Brain pericyte (primary cell): ENCODE measurements around the gene SPTLC3.

ENCODE experiments used
- DNase-seq: peaks from one replicate; pipeline ENCODE4 v3.0.0-alpha.2; 2012; ENCODE audit warnings: low read depth, low spot score

Gene SPTLC3

GRCh38 chr20:13098720-13099355 lies 90.1 kb downstream of the SPTLC3 start:
- DNase-seq: no peak

GRCh38 chr20:13099676-13100075 lies 90.9 kb downstream of the SPTLC3 start:
- no peak for DNase-seq

GRCh38 chr20:13101276-13101675 lies 92.5 kb downstream of the SPTLC3 start:
- DNase-seq: no peak

- no peak for DNase-seq
These were observed 92.9 kb downstream of the SPTLC3 start for GRCh38 chr20:13101706-13102105.

- DNase-seq: no peak
These were observed 93.5 kb downstream of the SPTLC3 start for GRCh38 chr20:13102237-13102636.

GRCh38 chr20:13102694-13103093 lies 93.9 kb downstream of the SPTLC3 start:
- no peak for DNase-seq

- no peak for DNase-seq
These were observed 96.3 kb downstream of the SPTLC3 start for GRCh38 chr20:13105039-13105438.

- DNase-seq: no peak
These were observed 97.2 kb downstream of the SPTLC3 start for GRCh38 chr20:13105864-13106457.

GRCh38 chr20:13109658-13110057 lies 100.9 kb downstream of the SPTLC3 start:
- no peak for DNase-seq

GRCh38 chr20:13110796-13111195 lies 102.0 kb downstream of the SPTLC3 start:
- DNase-seq: no peak

GRCh38 chr20:13111249-13111911 lies 102.6 kb downstream of the SPTLC3 start:
- no peak for DNase-seq

GRCh38 chr20:13113731-13114130 lies 105.0 kb downstream of the SPTLC3 start:
- DNase-seq: no peak

GRCh38 chr20:13117200-13117599 lies 108.4 kb downstream of the SPTLC3 start:
- DNase-seq: no peak

- no peak for DNase-seq
These were observed 109.9 kb downstream of the SPTLC3 start for GRCh38 chr20:13118676-13119075.

GRCh38 chr20:13119583-13119982 lies 110.8 kb downstream of the SPTLC3 start:
- peak; percentile 26 for DNase-seq

- no peak for DNase-seq
These were observed 111.7 kb downstream of the SPTLC3 start for GRCh38 chr20:13120471-13120870.

- no peak for DNase-seq
These were observed 113.2 kb downstream of the SPTLC3 start for GRCh38 chr20:13121840-13122515.

GRCh38 chr20:13125486-13125885 lies 116.7 kb downstream of the SPTLC3 start:
- DNase-seq: no peak

GRCh38 chr20:13128173-13128572 lies 119.4 kb downstream of the SPTLC3 start:
- no peak for DNase-seq

- DNase-seq: no peak
These were observed 121.4 kb downstream of the SPTLC3 start for GRCh38 chr20:13130061-13130706.

- no peak for DNase-seq
These were observed 121.9 kb downstream of the SPTLC3 start for GRCh38 chr20:13130707-13131103.

GRCh38 chr20:13131688-13132087 lies 122.9 kb downstream of the SPTLC3 start:
- DNase-seq: no peak
